ENCODE results near the gene SPTBN1.
"Not testable (repeated sequence)": the region's sequence is repeated elsewhere in the genome, so short reads cannot be mapped to it uniquely, and the experiment has no call there.

SPTBN1 gene

GRCh38 chr2:54685263-54685775, 229.2 kb downstream of the SPTBN1 start:
- no peak overlapping the region for H3K4me3 ChIP-seq (ENCODE audit: extremely low read depth, insufficient read depth, low read length, poor library complexity, severe bottlenecking)
- peaks cover 3% of the 10 kb centered on the region for H3K4me1 ChIP-seq (ENCODE audit: control insufficient read depth, insufficient read depth, low read length, poor library complexity, severe bottlenecking)
- 80 to 81% methylated on average over 4 of the region's 4 CpGs for WGBS, 2 experiments (ENCODE audit: insufficient coverage in 2 of 2)
- H3K36me3 ChIP-seq (ENCODE audit: control insufficient read depth, insufficient read depth, low read length), result no peaks in the 10 kb centered on the region
- H3K27ac ChIP-seq (ENCODE audit: low read depth, low read length, severe bottlenecking), result no peak overlapping the region
- no peaks in the 10 kb centered on the region for H3K9me3 ChIP-seq (ENCODE audit: control insufficient read depth, low read length)

GRCh38 chr2:54687595-54688152, 231.5 kb downstream of the SPTBN1 start:
- no peaks in the 10 kb centered on the region for H3K36me3 ChIP-seq (ENCODE audit: control insufficient read depth, insufficient read depth, low read length)
- H3K27ac ChIP-seq (ENCODE audit: low read depth, low read length, severe bottlenecking), result no peak overlapping the region
- 89 to 90% methylated on average over 3 of the region's 4 CpGs for WGBS, 2 experiments (ENCODE audit: insufficient coverage in 2 of 2)
- H3K9me3 ChIP-seq (ENCODE audit: control insufficient read depth, low read length), result no peaks in the 10 kb centered on the region
- no peak overlapping the region for H3K4me3 ChIP-seq (ENCODE audit: extremely low read depth, insufficient read depth, low read length, poor library complexity, severe bottlenecking)
- peaks cover 3% of the 10 kb centered on the region for H3K4me1 ChIP-seq (ENCODE audit: control insufficient read depth, insufficient read depth, low read length, poor library complexity, severe bottlenecking)

GRCh38 chr2:54691445-54692135, 235.5 kb downstream of the SPTBN1 start:
- no peaks in the 10 kb centered on the region for H3K36me3 ChIP-seq (ENCODE audit: control insufficient read depth, insufficient read depth, low read length)
- H3K27ac ChIP-seq (ENCODE audit: low read depth, low read length, severe bottlenecking), result no peak overlapping the region
- peaks cover 3% of the 10 kb centered on the region for H3K4me1 ChIP-seq (ENCODE audit: control insufficient read depth, insufficient read depth, low read length, poor library complexity, severe bottlenecking)

GRCh38 chr2:54692556-54692955, 236.4 kb downstream of the SPTBN1 start:
- Histone ChIP-seq H3K4me1 (ENCODE audit: control insufficient read depth, insufficient read depth, low read length, poor library complexity, severe bottlenecking) (peaks cover 3% of the 10 kb centered on the region), H3K27ac (ENCODE audit: low read depth, low read length, severe bottlenecking) (no peak overlapping the region), H3K9me3 (ENCODE audit: control insufficient read depth, low read length) (no peaks in the 10 kb centered on the region), H3K36me3 (ENCODE audit: control insufficient read depth, insufficient read depth, low read length) (no peaks in the 10 kb centered on the region), H3K4me3 (ENCODE audit: extremely low read depth, insufficient read depth, low read length, poor library complexity, severe bottlenecking) (no peak overlapping the region)

More at GRCh38 chr2:54691445-54692135, 235.5 kb downstream of the SPTBN1 start:
- no peaks in the 10 kb centered on the region for H3K9me3 ChIP-seq (ENCODE audit: control insufficient read depth, low read length)
- H3K4me3 ChIP-seq (ENCODE audit: extremely low read depth, insufficient read depth, low read length, poor library complexity, severe bottlenecking), result no peak overlapping the region
- 85 to 92% methylated on average over 6 to 7 of the region's 8 CpGs for WGBS, 2 experiments (ENCODE audit: insufficient coverage in 2 of 2)

- H3K27ac ChIP-seq (ENCODE audit: low read depth, low read length, severe bottlenecking), result no peak overlapping the region
- H3K4me1 ChIP-seq (ENCODE audit: control insufficient read depth, insufficient read depth, low read length, poor library complexity, severe bottlenecking), result no peaks in the 10 kb centered on the region
- no peak overlapping the region for H3K4me3 ChIP-seq (ENCODE audit: extremely low read depth, insufficient read depth, low read length, poor library complexity, severe bottlenecking)
- 97 to 100% methylated on average over 3 of the region's 4 CpGs for WGBS, 2 experiments (ENCODE audit: insufficient coverage in 2 of 2)
- no peaks in the 10 kb centered on the region for H3K36me3 ChIP-seq (ENCODE audit: control insufficient read depth, insufficient read depth, low read length)
- H3K9me3 ChIP-seq (ENCODE audit: control insufficient read depth, low read length), result no peaks in the 10 kb centered on the region
Observed at GRCh38 chr2:54695378-54695777, 239.3 kb downstream of the SPTBN1 start.

GRCh38 chr2:54697934-54698333, 241.8 kb downstream of the SPTBN1 start:
- Histone ChIP-seq H3K4me1 (ENCODE audit: control insufficient read depth, insufficient read depth, low read length, poor library complexity, severe bottlenecking) (no peaks in the 10 kb centered on the region), H3K4me3 (ENCODE audit: extremely low read depth, insufficient read depth, low read length, poor library complexity, severe bottlenecking) (no peak overlapping the region), H3K9me3 (ENCODE audit: control insufficient read depth, low read length) (no peaks in the 10 kb centered on the region), H3K27ac (ENCODE audit: low read depth, low read length, severe bottlenecking) (no peak overlapping the region), H3K36me3 (ENCODE audit: control insufficient read depth, insufficient read depth, low read length) (no peaks in the 10 kb centered on the region)
- WGBS, 2 experiments (ENCODE audit: insufficient coverage in 2 of 2), result 100% methylated on average over 1 of the region's 1 CpG; no CpG with 5 or more reads in 1 of the 2 experiments

- H3K9me3 ChIP-seq (ENCODE audit: control insufficient read depth, low read length); H3K4me1 ChIP-seq (ENCODE audit: control insufficient read depth, insufficient read depth, low read length, poor library complexity, severe bottlenecking); H3K27ac ChIP-seq (ENCODE audit: low read depth, low read length, severe bottlenecking); H3K4me3 ChIP-seq (ENCODE audit: extremely low read depth, insufficient read depth, low read length, poor library complexity, severe bottlenecking); H3K36me3 ChIP-seq (ENCODE audit: control insufficient read depth, insufficient read depth, low read length): not testable (repeated sequence)
- 91 to 98% methylated on average over 11 to 29 of the region's 37 CpGs for WGBS, 2 experiments (ENCODE audit: insufficient coverage in 2 of 2)
Observed at GRCh38 chr2:54698926-54699325, 242.8 kb downstream of the SPTBN1 start.

GRCh38 chr2:54699665-54700064, 243.5 kb downstream of the SPTBN1 start:
- H3K36me3 ChIP-seq (ENCODE audit: control insufficient read depth, insufficient read depth, low read length), result no peaks in the 10 kb centered on the region
- no peaks in the 10 kb centered on the region for H3K4me1 ChIP-seq (ENCODE audit: control insufficient read depth, insufficient read depth, low read length, poor library complexity, severe bottlenecking)
- no CpG with 5 or more reads among the region's 2 CpGs for WGBS, 2 experiments (ENCODE audit: insufficient coverage in 2 of 2)
- no peak overlapping the region for H3K27ac ChIP-seq (ENCODE audit: low read depth, low read length, severe bottlenecking)
- H3K9me3 ChIP-seq (ENCODE audit: control insufficient read depth, low read length), result no peaks in the 10 kb centered on the region
- no peak overlapping the region for H3K4me3 ChIP-seq (ENCODE audit: extremely low read depth, insufficient read depth, low read length, poor library complexity, severe bottlenecking)

GRCh38 chr2:54701029-54701428, 244.9 kb downstream of the SPTBN1 start:
- Histone ChIP-seq H3K9me3 (ENCODE audit: control insufficient read depth, low read length) (no peaks in the 10 kb centered on the region), H3K36me3 (ENCODE audit: control insufficient read depth, insufficient read depth, low read length) (no peaks in the 10 kb centered on the region), H3K4me3 (ENCODE audit: extremely low read depth, insufficient read depth, low read length, poor library complexity, severe bottlenecking) (no peak overlapping the region), H3K4me1 (ENCODE audit: control insufficient read depth, insufficient read depth, low read length, poor library complexity, severe bottlenecking) (no peaks in the 10 kb centered on the region), H3K27ac (ENCODE audit: low read depth, low read length, severe bottlenecking) (no peak overlapping the region)
- WGBS, 2 experiments (ENCODE audit: insufficient coverage in 2 of 2), result no CpG with 5 or more reads among the region's 2 CpGs

- H3K4me1 ChIP-seq (ENCODE audit: control insufficient read depth, insufficient read depth, low read length, poor library complexity, severe bottlenecking), result no peaks in the 10 kb centered on the region
- H3K27ac ChIP-seq (ENCODE audit: low read depth, low read length, severe bottlenecking), result no peak overlapping the region
- H3K4me3 ChIP-seq (ENCODE audit: extremely low read depth, insufficient read depth, low read length, poor library complexity, severe bottlenecking), result no peak overlapping the region
- H3K9me3 ChIP-seq (ENCODE audit: control insufficient read depth, low read length), result no peaks in the 10 kb centered on the region
- H3K36me3 ChIP-seq (ENCODE audit: control insufficient read depth, insufficient read depth, low read length), result no peaks in the 10 kb centered on the region
- WGBS, 2 experiments (ENCODE audit: insufficient coverage in 2 of 2), result 92% methylated on average over 1 of the region's 1 CpG; no CpG with 5 or more reads in 1 of the 2 experiments
Observed at GRCh38 chr2:54704238-54704637, 248.1 kb downstream of the SPTBN1 start.
